ENCODE data around the gene SLC26A8.
A peak's percentile ranks its signal among the peaks of the same experiment; 100 is the strongest.
"Not testable (repeated sequence)": the region's sequence is repeated elsewhere in the genome, so short reads cannot be mapped to it uniquely, and the experiment has no call there.

The SLC26A8 gene

DNA sequence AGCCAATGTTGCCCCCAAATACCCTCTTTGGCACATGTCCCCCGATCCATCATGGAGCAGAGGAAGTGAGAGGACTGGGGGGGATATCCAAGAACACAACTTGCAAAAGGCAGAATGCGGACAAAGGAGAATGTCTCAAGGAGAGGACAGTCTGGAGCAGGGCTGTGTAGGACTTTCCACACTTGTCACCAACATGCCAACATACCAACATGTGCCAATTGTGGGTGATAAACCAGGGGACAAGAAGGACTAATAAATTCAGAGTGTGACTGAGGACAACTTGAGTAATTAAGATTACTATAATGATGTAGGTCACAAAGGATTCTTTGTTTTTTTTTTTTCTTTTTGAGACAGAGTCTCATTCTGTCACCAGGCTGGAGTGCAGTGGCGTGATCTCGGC is 8.8 kb downstream of the SLC26A8 start:
- DNase-seq (ENCODE audit: low read depth), result no peak

GRCh38 chr6:36000451-36000850 is 24.0 kb downstream of the SLC26A8 start:
- DNase-seq (ENCODE audit: low read depth), result no peak

DNA sequence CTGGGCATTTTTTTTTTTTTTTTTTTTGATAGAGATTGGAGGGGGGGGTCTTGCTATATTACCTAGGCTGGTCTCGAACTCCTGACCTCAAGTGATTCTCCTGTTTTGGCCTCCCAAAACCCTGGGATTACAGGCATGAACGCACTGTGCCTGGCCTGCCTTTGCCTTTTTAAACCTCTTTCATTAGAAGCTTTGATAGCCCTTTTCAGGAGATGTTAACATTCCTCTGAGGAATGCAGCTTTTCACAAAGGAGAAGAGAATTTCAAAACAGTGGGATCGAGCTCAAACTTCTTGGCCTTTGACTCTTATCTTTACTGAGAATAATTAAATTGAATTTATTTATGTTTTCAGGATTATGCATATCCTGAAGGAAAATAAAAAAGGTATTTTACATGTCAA is 31.3 kb downstream of the SLC26A8 start:
- no peak for DNase-seq (ENCODE audit: low read depth)

GRCh38 chr6:35988047-35988446 is 36.4 kb downstream of the SLC26A8 start:
- DNase-seq (ENCODE audit: low read depth), result not testable (repeated sequence)

GRCh38 chr6:35984701-35985100 is 39.7 kb downstream of the SLC26A8 start:
- no peak for DNase-seq (ENCODE audit: low read depth)

GRCh38 chr6:35980991-35981645 is 43.3 kb downstream of the SLC26A8 start:
- DNase-seq (ENCODE audit: low read depth), result peak; percentile 28

- not testable (repeated sequence) for DNase-seq (ENCODE audit: low read depth)
These were observed 44.3 kb downstream of the SLC26A8 start for GRCh38 chr6:35980126-35980525.

DNA sequence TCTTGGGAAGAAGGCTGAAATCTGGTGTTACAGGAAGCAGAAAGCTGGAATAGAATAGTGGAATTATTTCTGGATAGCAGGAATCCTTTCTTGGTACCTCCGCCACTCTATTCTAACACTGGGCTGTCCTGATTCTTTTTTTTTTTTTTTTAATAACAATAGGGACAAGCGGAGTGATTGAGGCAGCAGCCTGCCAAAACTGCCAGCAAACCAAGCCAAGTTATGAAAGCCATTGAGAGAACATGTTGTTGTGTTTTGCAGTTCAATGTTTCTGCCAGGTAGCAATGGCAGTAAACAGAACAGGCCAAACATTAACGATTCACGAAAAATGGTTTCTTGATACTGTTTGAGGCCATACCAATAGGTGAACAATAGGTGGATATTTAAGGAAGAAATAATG is 47.1 kb downstream of the SLC26A8 start:
- no peak for DNase-seq (ENCODE audit: low read depth)

- DNase-seq (ENCODE audit: low read depth), result no peak
These were observed 50.7 kb downstream of the SLC26A8 start for GRCh38 chr6:35973670-35974222.

- DNase-seq (ENCODE audit: low read depth), result no peak
These were observed 51.7 kb downstream of the SLC26A8 start for GRCh38 chr6:35972471-35973367.

GRCh38 chr6:35970181-35970580 is 54.3 kb downstream of the SLC26A8 start:
- DNase-seq (ENCODE audit: low read depth), result peak; percentile 83

- no peak for DNase-seq (ENCODE audit: low read depth)
These were observed 54.8 kb downstream of the SLC26A8 start for GRCh38 chr6:35969646-35970045.

DNA sequence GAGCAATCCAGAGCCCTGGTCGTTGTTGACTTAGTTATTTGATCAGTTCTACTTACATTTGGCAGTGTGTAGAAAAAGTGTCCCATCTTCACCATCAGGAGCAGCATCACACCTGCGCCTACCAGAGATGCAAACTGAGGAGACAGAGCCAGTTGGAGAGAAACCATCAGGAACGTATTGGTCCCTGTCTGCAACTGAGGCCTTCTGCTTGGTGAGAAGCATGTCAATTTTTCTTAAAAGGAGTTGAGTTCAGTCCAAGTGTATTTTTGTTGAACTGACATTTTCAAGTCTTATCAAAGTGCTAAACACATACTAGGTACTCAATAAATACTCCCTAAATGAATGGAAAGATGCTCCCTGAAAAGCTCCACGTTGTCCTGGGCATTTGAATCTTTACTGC is 55.6 kb downstream of the SLC26A8 start:
- DNase-seq (ENCODE audit: low read depth), result no peak

DNA sequence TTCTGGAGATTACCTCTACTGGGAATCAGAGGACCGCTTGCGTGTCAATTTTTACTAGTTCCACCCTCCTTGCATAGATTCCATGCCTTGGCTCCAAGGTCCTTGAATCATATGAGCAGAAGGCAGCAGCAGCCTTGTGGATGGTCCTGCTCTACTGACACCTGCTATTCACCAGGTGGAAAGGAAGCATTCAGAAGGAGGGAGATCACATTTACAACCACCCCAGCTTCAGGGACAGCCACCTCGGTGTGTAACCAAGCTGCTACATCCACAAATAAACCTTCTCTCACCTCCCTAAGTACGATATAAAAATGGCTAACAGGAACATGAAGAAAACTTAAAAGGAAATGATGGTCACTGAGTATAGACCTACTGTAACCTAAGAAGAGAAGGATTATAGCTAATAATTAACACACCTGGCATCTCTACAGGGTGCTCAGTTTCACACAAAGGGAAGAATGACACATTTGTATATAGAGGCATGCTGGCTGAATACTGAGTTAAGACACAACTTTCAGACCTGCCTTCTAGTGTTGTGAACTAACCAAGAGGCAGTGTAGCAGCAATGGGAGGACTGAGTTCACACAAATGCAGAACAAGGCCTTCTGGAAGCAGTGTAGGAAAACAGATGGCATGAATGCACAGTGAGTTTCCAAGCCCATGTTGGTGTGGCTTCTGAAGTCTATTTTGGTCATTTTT is 57.2 kb downstream of the SLC26A8 start:
- no peak for DNase-seq (ENCODE audit: low read depth)

- DNase-seq (ENCODE audit: low read depth), result no peak
These were observed 61.5 kb downstream of the SLC26A8 start for GRCh38 chr6:35962779-35963560.

GRCh38 chr6:35960187-35960586 is 64.3 kb downstream of the SLC26A8 start:
- DNase-seq (ENCODE audit: low read depth), result peak; percentile 60

DNA sequence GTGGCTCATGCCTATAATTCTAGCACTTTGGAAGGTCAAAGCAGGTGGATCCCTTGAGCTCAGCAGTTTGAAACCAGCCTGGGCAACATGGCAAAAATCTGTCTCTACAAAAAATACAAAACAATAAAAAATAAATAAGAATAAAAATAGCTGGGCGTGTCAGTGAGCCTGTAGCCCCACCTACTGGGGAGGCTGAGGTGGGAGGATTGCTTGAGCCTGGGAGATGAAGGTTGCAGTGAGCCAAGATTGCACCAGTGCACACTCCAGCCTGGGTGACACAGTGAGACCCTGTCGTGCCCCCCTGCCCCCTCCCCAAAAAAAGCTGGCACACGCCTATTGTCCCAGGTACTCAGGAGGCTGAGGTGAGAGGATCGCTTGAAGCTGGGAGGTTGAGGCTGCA is 68.5 kb downstream of the SLC26A8 start:
- no peak for DNase-seq (ENCODE audit: low read depth)

DNA sequence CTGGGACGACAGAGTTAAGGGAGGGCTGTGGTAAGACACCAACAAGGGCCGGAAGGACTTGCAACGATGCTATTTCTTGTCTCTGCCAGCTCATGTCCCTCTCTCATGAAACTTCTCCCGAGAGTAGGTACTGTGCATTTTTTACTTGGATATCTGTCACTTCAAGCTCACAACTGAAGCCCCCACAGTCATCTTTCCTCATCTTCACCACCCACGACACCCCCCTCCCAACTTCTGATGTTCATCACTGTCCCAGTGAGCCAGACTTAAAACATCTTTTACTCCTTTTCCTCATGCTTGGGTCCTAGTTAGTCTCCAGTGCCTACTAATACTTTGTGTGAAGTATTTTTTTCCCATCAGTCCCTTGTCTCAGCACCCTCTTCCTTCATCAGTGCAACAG is 68.9 kb downstream of the SLC26A8 start:
- DNase-seq (ENCODE audit: low read depth), result no peak

DNA sequence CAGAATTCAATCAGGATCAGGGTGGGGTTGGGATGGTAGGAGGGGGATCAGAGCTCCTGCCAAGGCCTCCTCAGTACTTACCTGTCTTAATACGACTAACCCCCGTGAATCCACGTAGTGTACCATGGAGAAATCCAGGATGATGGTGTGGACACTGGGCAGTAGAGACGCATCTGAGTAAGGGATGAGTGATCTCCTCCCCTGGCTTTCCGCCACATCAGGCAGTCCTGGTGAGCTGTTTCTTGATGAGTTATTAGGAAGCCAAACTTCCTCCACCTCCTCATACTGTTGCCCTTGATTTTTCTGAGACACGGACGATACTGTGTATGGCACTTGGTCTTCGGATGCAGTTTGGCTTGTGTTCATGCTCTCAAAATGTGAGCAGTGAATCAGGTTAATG is 69.4 kb downstream of the SLC26A8 start:
- peak; percentile 58 for DNase-seq (ENCODE audit: low read depth)

DNA sequence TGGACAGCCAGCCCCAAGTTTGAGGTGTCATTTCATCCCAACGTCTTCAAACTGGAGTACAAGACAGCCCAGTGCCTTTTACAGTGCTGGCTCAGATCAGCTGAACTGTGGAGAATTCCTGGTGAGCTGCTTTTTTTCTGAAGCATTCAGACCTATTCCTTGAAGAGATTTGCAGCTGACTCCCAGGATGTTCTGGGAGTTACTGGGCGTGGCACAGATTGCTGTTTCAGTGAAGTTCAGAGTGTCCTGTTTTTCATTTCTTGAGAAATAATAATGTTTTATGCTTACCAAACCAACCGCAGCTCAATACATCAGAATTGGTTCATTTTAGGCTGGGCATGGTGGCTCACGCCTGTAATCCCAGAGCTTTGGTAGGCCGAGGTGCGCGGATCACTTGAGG is 70.1 kb downstream of the SLC26A8 start:
- peak; percentile 33 for DNase-seq (ENCODE audit: low read depth)

DNA sequence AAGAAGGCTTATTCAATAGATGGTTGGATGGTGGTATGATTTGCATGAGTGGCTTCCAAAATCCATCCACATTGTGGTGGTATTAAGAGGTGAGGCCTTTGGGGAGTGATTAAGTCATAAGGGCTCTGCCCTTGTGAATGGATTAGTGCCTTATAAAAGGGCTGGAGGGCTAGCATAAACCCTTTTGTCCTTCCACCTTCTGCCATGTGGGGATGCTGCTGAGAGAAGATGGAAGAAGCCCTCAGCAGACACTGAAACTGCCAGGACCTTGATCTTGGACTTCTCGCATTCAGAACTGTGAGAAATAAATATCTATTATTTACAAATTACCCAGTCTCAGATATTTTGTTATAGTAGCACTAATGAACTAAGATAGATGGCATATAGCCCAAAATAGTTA is 75.7 kb downstream of the SLC26A8 start:
- DNase-seq (ENCODE audit: low read depth), result peak; percentile 48

DNA sequence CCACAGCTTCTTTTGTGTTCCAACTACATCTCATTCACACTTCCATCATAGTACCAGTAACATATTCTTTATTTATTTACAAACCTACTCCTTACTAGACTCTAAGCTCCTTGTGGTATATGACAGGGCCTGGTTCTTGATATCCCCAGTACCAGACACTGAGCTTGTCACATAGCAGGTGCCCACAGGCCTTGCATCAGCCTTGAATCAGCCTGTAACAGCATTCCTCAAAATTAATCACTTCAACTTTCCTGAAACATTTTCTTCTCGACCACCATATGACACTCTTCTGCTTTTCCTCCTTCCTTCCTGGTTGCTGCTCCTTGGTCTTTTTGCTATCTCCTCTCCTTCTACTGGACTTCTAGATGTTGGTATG is 78.8 kb downstream of the SLC26A8 start:
- peak; percentile 45 for DNase-seq (ENCODE audit: low read depth)

Measured in amniotic epithelial cell (primary cell).